IPS-18a (cell line): ENCODE measurements around the gene C4orf36.
A peak's percentile ranks its signal among the peaks of the same experiment; 100 is the strongest.

Experiments
- H3K27ac ChIP-seq: one replicate; pipeline ENCODE4 v1.5.1; 2013; ENCODE audit warnings: low read length
- H3K27me3 ChIP-seq: one replicate; pipeline ENCODE4 v1.6.1; 2013; ENCODE audit warnings: mild to moderate bottlenecking, low read length; ENCODE audit not compliant: control insufficient read depth, insufficient read depth
- H3K36me3 ChIP-seq: one replicate; pipeline ENCODE4 v1.6.1; 2013; ENCODE audit warnings: low read depth, low read length; ENCODE audit not compliant: control insufficient read depth
- H3K4me1 ChIP-seq: one replicate; pipeline ENCODE4 v1.6.1; 2013; ENCODE audit warnings: low read depth, low read length; ENCODE audit not compliant: control insufficient read depth
- H3K4me3 ChIP-seq: one replicate; pipeline ENCODE4 v1.5.1; 2013; ENCODE audit warnings: low read length
- H3K9ac ChIP-seq: one replicate; pipeline ENCODE4 v1.6.1; 2013; ENCODE audit warnings: mild to moderate bottlenecking, low read length, moderate library complexity
- H3K9me3 ChIP-seq: one replicate; pipeline ENCODE4 v1.6.1; 2013; ENCODE audit warnings: low read depth, low read length; ENCODE audit not compliant: control insufficient read depth

C4orf36 gene, protein sequence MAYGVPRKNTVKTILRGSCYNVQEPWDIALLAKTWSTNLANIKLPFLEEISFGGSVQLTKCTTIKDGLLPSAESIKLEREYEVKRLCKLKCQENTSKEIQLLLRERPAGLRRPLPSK

DNA sequence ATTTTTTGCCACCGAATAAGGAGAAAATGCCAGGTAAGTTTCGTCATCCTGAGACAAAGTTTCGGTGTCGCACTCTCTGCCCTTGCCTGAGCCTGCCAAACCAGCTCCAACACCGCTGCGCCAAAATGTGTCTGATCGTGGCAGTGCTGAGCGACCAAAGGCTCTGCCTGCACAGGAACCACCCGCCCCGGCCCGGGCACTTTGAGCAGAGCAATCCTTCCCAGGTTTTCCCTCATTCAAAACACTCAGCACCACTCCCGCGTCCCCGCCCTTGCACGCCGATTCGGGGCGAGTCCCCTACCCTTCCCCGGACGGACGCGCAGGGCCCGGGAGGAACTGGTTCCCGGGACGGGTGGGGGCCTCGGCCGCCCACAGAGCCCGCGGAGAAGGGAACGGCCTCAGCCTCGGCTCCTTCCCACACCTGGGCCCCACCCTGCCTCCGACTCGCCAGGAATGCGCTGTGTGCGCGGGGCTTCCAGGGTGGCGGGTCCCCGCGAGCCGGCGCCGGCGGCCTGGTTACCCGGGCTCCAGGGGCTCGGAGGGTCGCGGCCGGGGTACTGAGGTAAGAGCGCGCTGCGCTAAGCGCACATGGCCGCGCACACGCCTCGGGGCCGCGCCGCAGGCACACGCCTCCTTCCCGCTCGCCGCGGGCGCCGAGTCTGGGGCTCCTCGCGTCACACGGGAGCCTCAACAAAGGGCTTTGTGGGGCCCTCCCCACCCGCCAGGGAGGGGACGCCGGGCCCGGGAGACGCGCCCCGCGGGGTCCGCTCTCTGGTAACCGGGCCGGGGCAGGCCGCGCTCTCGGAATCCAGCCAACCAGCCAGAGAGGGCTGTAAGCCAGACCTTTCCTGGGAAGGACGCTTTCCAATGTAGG lies at the start of gene C4orf36:
Gene C4orf36 (minus strand): TSS at position 661 of the 874 bp plus-strand sequence. CDS start 902 bp downstream, outside the sequence.
- Histone ChIP-seq H3K27me3 (peaks cover 10% of the 10 kb centered on the region), H3K9me3 (no peaks in the 10 kb centered on the region), H3K27ac (peak within 1 kb of the TSS; percentile 44), H3K36me3 (no peaks in the 10 kb centered on the region), H3K4me3 (peak within 1 kb of the TSS; percentile 76), H3K9ac (peak within 1 kb of the TSS; percentile 82), H3K4me1 (peaks cover 13% of the 10 kb centered on the region)

DNA sequence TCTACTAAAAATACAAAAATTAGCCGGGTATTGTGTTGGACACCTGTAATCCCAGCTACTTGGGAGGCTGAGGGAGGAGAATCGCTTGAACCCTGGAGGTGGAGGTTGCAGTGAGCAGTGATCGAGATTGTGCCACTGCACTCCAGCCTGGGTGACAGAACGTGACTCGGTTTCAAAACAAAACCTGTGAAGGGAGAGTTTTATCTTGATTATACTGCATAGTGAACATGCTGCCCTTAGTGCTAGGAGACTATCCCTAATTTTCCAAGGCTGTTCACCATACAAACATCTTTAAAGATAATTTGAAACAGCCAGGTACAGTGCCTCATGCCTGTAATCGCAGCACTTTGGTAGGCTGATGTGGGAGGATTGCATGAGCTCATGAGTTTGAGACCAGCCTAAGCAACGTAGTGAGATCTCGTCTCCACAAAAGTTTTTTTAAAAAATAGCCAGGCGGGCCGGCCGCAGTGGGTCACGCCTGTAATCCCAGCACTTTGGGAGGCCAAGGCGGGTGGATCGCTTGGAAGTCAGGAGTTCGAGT lies 48.8 kb upstream of the C4orf36 start:
- Histone ChIP-seq H3K9me3 (no peaks in the 10 kb centered on the region), H3K4me1 (peaks cover 49% of the 10 kb centered on the region), H3K9ac (no peak overlapping the region), H3K27ac (no peak overlapping the region), H3K4me3 (no peak overlapping the region), H3K36me3 (no peaks in the 10 kb centered on the region), H3K27me3 (no peaks in the 10 kb centered on the region)

DNA sequence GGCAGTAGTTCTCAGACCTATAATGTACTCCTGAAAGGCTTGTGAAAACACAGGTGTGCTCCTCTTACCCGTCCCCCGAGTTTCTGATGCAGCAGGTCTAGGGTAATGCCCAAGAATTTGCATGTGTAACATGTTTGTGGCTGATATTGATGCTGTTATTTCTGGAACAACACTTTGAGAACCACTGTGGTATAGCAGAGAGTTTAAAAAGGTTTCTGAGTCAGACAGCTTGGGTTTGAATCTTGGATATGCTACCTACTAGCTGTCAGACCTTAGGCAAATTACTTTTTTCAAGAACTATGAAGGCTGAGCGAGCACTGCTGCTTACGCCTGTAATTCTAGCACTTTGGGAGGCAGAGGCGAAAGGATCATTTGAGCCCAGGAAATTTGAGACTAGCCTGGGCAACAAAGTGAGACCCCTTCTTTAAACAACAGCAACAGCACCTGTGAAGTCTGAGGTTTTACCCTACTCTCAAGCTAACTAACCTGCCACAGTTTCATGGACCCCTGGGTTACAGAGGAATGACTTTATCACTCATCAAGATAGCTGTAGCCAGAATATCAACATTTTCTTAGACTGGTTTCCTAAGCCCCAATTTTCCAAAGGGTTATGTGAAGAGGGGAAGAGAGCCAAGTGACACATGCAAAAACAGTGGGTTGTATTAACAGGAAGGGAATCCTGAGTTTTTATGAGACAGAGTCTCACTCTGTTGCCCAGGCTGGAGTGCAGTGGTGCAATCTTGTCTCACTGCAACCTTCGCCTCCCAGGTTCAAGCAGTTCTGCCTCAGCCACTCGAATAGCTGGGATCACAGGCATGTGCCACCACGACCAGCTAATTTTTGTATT lies 47.7 kb upstream of the C4orf36 start:
- H3K9me3 ChIP-seq: no peaks in the 10 kb centered on the region
- H3K27me3 ChIP-seq: no peaks in the 10 kb centered on the region
- peaks cover 41% of the 10 kb centered on the region for H3K4me1 ChIP-seq
- no peak overlapping the region for H3K9ac ChIP-seq
- no peak overlapping the region for H3K27ac ChIP-seq
- no peaks in the 10 kb centered on the region for H3K36me3 ChIP-seq
- H3K4me3 ChIP-seq: no peak overlapping the region

DNA sequence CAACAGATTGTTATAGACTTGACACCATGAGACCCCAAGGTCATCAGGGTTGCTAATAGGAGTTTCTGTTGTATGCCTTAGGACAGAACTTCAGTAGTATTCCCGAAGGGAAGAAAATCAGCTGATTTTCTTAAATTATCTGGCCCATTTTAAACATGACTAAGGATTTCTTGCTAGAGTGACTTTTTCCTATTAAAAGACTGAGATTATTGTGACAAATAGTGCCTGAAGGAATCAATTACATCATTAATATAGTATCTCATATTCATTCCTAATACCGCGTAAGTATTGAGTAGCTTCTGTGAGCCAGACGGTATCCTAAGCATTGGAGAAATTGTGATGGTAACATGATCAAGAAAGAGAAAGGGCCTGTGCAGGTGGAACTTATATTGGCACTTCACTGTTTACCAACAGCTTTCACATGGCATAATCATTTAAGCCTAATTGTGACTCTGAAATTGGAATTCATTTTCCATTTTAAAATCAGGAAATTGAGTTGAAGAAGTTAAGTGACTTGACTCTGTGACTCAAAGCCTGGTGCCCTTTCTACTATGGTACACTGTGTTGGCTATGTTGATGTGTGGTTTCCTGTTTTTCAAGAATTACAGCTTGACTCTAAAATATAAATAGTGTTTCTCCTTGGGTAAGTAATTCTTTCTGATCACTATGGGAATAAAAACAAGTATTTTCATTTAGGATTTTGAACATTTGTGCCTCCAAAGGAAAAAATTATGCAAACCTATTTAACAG lies 46.7 kb upstream of the C4orf36 start:
- Histone ChIP-seq H3K4me3 (peak overlapping the region; percentile 12), H3K9ac (peak overlapping the region; percentile 7), H3K27ac (no peak overlapping the region)

DNA sequence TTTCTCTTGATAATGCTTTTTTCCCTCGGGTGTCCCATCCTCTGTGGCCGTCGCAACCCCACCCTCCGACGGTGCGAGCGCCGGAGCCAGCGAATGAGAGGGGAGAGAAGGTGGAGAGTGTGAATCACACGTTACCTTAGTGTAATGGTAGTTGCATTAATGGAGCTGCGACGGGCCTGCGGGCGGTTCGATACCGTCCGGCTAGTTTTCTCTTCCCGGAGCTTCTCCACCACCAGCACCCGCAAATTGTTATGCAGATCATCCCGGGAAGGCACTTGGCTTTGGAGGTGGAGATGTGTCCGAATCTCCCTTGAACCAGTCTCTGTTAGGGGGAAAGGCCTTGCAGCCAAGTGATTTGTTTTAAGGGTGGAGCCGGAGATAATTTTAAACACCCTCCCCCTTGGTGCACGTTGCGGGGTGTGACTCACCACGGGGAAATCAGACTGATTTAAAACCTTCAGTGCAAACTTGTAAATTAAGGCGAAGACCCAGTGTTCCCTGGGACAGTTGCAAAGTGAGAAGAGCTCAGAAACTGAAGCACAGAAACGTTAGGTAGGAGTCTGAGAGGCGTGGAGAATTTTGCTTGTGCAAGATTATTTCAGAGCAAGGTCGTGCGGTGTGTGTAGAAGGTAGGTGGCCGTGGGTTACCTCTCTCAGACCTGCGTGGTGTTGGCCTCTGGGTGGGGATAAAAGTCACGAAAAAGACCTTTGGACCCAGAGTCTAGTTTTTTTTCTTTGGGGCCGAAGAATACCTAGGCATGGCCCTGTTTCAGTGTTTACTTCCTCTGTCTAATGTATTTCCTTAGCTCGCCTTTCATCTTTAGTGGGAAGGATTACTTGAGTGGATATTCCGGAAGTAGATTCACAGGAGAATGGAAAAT lies 43.9 kb upstream of the C4orf36 start:
- Histone ChIP-seq H3K27me3 (no peaks in the 10 kb centered on the region), H3K36me3 (no peaks in the 10 kb centered on the region), H3K27ac (peak overlapping the region; percentile 76), H3K4me1 (peaks cover 31% of the 10 kb centered on the region), H3K9ac (peak overlapping the region; percentile 79), H3K9me3 (no peaks in the 10 kb centered on the region), H3K4me3 (peak overlapping the region; percentile 94)

More for the DNA sequence above, 46.7 kb upstream of the C4orf36 start:
- Histone ChIP-seq H3K4me1 (peaks cover 34% of the 10 kb centered on the region), H3K9me3 (no peaks in the 10 kb centered on the region), H3K36me3 (no peaks in the 10 kb centered on the region), H3K27me3 (no peaks in the 10 kb centered on the region)

DNA sequence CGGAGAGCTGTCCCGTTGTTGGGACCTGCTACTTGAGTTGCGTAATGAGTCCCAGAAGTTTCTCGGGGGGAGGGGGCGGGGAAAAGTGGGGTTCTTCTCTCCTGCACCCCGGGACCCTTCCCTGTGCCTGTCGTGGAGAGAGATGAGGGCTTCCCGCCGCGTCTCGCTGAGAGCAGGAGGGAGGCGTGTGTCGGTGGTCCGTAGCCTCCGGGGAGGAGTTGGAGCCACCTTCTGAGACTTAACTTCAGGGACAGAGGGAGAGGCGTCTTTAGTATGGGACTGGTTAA lies 43.3 kb upstream of the C4orf36 start:
- Histone ChIP-seq H3K9me3 (no peaks in the 10 kb centered on the region), H3K9ac (peak overlapping the region; percentile 79), H3K27me3 (no peaks in the 10 kb centered on the region), H3K36me3 (no peaks in the 10 kb centered on the region), H3K4me3 (peak overlapping the region; percentile 94), H3K27ac (no peak overlapping the region), H3K4me1 (peaks cover 31% of the 10 kb centered on the region)

DNA sequence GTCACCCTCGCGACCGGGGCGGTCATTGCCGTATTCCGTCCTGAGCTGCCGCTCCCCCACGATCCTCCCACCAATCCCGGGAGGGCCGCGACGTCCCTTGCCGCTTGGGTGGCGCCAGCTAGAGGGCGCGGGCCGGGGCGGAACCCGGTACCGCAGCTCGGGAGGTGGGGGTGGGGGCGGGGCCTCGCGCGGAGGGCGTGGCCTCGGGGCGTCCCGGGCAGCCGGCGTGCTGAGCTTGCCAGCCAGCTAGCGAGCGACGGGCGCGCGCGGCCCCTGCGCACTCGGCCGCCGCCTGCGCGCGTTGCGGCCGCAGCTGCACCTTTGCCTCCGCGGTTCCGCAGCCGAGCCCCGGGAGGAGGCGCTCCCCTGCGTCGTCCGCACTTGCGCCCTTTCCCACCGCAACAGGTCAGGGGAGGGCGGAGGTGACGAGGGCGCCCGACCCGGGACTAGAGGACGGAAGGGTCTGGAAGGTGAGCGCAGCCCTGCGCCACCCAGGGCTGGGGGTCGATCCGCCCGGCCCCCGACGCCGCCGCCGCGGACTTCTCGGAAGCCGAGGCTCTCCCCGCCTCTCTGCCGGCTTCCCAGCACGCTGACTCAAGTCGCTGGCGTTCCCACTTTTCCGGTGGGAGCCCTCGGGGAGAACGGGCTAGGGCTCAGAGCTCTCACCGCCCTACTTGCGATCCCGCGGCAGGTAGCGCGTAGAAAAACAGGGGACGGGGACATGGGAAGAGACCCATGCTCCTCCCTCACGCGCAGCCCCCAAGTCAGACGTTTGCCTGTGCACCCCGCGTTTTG lies 42.7 kb upstream of the C4orf36 start, which contains the start of gene AFF1:
Gene AFF1 (plus strand): TSS at position 241 of the 795 bp plus-strand sequence. CDS start 13,523 bp downstream, outside the sequence.
- H3K9ac ChIP-seq: peak within 1 kb of the TSS; percentile 79
- H3K27ac ChIP-seq: no peak within 1 kb of the TSS
- H3K9me3 ChIP-seq: no peaks in the 10 kb centered on the region
- H3K4me1 ChIP-seq: peaks cover 28% of the 10 kb centered on the region
- peak within 1 kb of the TSS; percentile 94 for H3K4me3 ChIP-seq
- no peaks in the 10 kb centered on the region for H3K27me3 ChIP-seq
- H3K36me3 ChIP-seq: no peaks in the 10 kb centered on the region

DNA sequence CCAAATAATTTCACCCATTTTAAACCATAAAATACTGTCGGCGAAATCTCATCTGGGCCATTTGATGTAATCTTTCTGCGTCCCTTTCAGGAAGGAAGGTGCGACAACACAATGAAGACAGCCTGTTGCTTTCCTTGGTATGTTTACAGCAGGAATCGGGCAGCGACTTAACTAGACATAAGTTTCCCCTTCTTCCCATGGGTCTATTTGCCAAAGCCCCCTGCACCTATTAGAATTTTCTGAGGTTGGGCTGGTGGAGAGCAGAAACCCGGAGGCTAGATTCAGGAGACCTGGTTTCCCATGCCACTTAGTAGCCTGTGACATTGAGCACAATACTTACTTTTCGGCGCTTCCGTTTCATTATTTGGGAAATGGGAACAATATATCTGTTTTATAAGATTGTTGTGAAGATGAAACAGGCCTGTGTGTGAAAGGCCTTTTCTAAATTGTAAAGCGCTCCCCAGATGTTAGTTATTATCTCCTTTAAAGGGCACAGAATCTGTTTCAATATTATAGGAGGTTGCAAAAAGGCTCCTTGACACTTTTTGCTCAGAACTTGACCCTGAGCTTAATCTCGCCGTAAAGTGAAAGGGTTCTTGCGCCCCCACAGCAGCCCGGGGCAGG lies 42.0 kb upstream of the C4orf36 start:
- Histone ChIP-seq H3K27me3 (no peaks in the 10 kb centered on the region), H3K36me3 (no peaks in the 10 kb centered on the region), H3K4me3 (peak overlapping the region; percentile 94), H3K27ac (no peak overlapping the region), H3K9ac (peak overlapping the region; percentile 44), H3K9me3 (no peaks in the 10 kb centered on the region), H3K4me1 (peaks cover 24% of the 10 kb centered on the region)

DNA sequence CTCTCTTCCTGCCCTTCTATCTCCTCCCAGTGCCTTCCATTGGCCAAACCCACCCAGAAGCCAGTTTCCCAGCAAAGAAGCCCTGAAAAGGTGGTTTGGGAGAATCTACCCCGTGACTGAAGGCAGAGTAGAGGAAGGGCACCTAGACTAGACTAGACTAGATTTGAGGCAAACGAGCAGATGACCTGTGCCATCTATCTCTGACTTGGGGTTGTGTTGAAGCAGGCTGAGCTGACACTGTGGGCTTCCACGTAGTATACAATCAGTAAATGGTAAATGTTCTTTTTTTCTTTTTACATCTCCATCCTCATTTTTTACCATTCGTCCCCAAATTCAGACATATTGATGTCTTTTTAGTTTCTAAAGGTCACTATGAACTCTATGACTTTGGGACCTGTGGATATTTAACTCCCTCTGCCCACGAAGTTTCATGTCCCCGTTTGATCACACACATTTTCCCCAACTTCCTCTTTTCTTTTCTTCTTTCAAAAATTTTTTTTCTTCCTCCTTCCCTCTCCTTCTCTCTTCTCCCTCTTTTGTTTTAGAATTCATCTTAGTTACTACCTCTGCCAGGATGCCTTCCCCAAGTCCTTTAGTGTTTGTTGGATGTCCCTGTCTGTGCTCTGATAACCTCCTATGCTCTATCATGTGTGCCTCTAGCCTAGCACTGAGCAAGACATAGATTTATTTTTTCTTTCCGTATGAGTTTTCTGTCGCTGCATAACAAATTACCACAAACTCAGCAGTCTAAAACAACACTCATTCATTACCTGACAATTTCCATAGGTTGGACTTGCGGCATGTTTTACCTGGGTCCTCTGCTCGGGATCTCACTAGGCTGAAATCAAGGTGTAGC lies 36.4 kb upstream of the C4orf36 start:
- Histone ChIP-seq H3K27me3 (no peaks in the 10 kb centered on the region), H3K9ac (no peak overlapping the region), H3K4me1 (peaks cover 1% of the 10 kb centered on the region), H3K9me3 (no peaks in the 10 kb centered on the region), H3K36me3 (no peaks in the 10 kb centered on the region), H3K27ac (no peak overlapping the region), H3K4me3 (no peak overlapping the region)
